SK-N-SH treated with all-trans-retinoic acid at 6 μM for 48 hours (cell line): ENCODE data around the gene MED15.

Experiments used
- ATAC-seq: fragments of 200-7000 bp; cut with Tn5 transposase; 3 replicates; pipeline ENCODE4 v1.9.1; 2020; ENCODE audit warnings: mild to moderate bottlenecking, moderate library complexity
- BACH2 ChIP-seq: fragments of 250-450 bp; sonication (Bioruptor Pico); IDR thresholded peaks from 2 replicates; pipeline ENCODE4 v1.9.0; 2021; ENCODE audit warnings: mild to moderate bottlenecking, borderline replicate concordance
- CSDC2 ChIP-seq: fragments of 250-450 bp; sonication (Bioruptor Pico); IDR thresholded peaks from 2 replicates; pipeline ENCODE4 v1.5.0; 2020; ENCODE audit warnings: mild to moderate bottlenecking, moderate library complexity
- ESRRG ChIP-seq: fragments of 250-450 bp; sonication (Bioruptor Pico); IDR thresholded peaks from 2 replicates; pipeline ENCODE4 v1.6.1; 2021; ENCODE audit warnings: mild to moderate bottlenecking
- GLIS3 ChIP-seq: fragments of 250-450 bp; sonication (Bioruptor Pico); IDR thresholded peaks from 2 replicates; pipeline ENCODE4 v1.5.0; 2020; ENCODE audit warnings: mild to moderate bottlenecking, moderate library complexity
- ISL1 ChIP-seq: fragments of 250-450 bp; sonication (Bioruptor Pico); IDR thresholded peaks from 2 replicates; pipeline ENCODE4 v2.1.2; 2022; ENCODE audit warnings: mild to moderate bottlenecking, moderate library complexity
- OSR1 ChIP-seq: fragments of 250-450 bp; sonication (Bioruptor Pico); IDR thresholded peaks from 2 replicates; pipeline ENCODE4 v1.8.0; 2022; ENCODE audit warnings: moderate library complexity, mild to moderate bottlenecking, inconsistent platforms
- PPARA ChIP-seq: fragments of 250-450 bp; sonication (Bioruptor Pico); IDR thresholded peaks from 2 replicates; pipeline ENCODE4 v1.5.0; 2020; ENCODE audit warnings: mild to moderate bottlenecking, borderline replicate concordance
- SNAI2 ChIP-seq: fragments of 250-450 bp; sonication (Bioruptor Pico); IDR thresholded peaks from 2 replicates; pipeline ENCODE4 v1.5.0; 2020; ENCODE audit warnings: mild to moderate bottlenecking, moderate library complexity
- TCF4 ChIP-seq: fragments of 250-450 bp; sonication (Bioruptor Pico); IDR thresholded peaks from 2 replicates; pipeline ENCODE4 v1.8.0; 2021; ENCODE audit warnings: mild to moderate bottlenecking, moderate library complexity, borderline replicate concordance
- TOX ChIP-seq: fragments of 250-450 bp; sonication (Bioruptor Pico); IDR thresholded peaks from 2 replicates; pipeline ENCODE4 v1.8.0; 2021; ENCODE audit warnings: mild to moderate bottlenecking, moderate library complexity, borderline replicate concordance
- ZC3H10 ChIP-seq: fragments of 250-450 bp; sonication (Bioruptor Pico); IDR thresholded peaks from 2 replicates; pipeline ENCODE4 v1.5.1; 2021; ENCODE audit warnings: mild to moderate bottlenecking, moderate library complexity
- ZFP3 ChIP-seq: fragments of 250-450 bp; sonication (Bioruptor Pico); IDR thresholded peaks from 2 replicates; pipeline ENCODE4 v1.5.0; 2020; ENCODE audit warnings: mild to moderate bottlenecking, moderate library complexity
- ZFP30 ChIP-seq: fragments of 450-650 bp; formaldehyde crosslinking; IDR thresholded peaks from 2 replicates; pipeline ENCODE4 v1.5.0; 2022; ENCODE audit warnings: mild to moderate bottlenecking, moderate library complexity
- ZNF70 ChIP-seq: fragments of 450-650 bp; formaldehyde crosslinking; IDR thresholded peaks from 2 replicates; pipeline ENCODE4 v1.5.0; 2020; ENCODE audit warnings: mild to moderate bottlenecking, moderate library complexity
- ZNF8 ChIP-seq: fragments of 450-650 bp; formaldehyde crosslinking; IDR thresholded peaks from 2 replicates; pipeline ENCODE4 v1.5.0; 2020; ENCODE audit warnings: mild to moderate bottlenecking, moderate library complexity
- TF ChIP-seq, protein P1 (sequence below): fragments of 250-450 bp; sonication (Bioruptor Pico); IDR thresholded peaks from 2 replicates; pipeline ENCODE4 v1.8.0; 2020; ENCODE audit warnings: mild to moderate bottlenecking, moderate library complexity, borderline replicate concordance
- TF ChIP-seq, protein P2 (sequence below): fragments of 250-450 bp; sonication (Bioruptor Pico); IDR thresholded peaks from 2 replicates; pipeline ENCODE4 v1.8.0; 2021; ENCODE audit warnings: low read depth, mild to moderate bottlenecking, moderate library complexity, borderline replicate concordance
- TF ChIP-seq, protein P3 (sequence below): fragments of 250-450 bp; sonication (Bioruptor Pico); IDR thresholded peaks from 2 replicates; pipeline ENCODE4 v1.5.1; 2020; ENCODE audit warnings: low read depth, mild to moderate bottlenecking, moderate library complexity
- TF ChIP-seq, protein P4 (sequence below): fragments of 250-450 bp; sonication (Bioruptor Pico); IDR thresholded peaks from 2 replicates; pipeline ENCODE4 v1.5.1; 2021; ENCODE audit warnings: mild to moderate bottlenecking, moderate library complexity

MED15 gene

DNA sequence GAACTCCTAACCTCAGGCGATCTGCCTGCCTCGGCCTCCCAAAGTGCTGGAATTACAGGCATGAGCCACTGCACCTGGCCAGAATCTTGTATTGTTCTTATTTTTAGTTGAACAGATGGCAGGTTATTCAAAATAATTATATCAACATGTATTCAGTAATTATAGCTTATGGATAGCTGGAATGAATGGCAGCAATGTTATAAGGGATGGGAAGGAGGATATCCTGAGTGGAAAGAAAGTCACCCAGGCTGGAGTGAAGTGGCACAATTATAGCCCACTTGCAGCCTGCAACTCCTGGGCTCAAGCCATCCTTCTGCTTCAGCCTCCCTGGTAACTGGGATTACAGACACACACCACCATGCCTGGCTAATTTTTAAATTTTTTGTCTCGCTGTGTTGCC, 88.1 kb downstream of the MED15 start (continued):
- TF ChIP-seq BACH2 (no peak), ZNF70 (CRISPR knock-in tag) (no peak), TOX (no peak)

DNA sequence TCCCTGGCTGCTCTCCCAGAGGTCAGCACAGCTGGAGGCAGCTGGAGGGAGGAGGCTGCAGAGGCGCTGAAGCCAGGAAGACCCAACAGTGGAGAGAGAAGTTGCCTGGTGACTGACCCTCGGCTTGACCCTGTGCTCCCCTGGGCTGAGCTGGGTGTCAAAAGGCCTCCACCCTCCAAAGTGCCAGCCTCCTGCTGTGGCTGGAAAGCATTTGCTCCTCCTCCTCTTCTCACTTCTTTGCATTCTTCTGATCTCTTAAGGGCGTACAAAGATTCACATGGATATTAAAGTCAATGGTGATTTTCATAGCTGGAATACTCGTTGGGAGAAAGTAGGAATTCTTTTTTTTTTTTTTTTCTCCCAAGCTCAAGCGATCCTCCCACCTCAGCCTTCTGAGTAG, 91.7 kb downstream of the MED15 start:
- TF ChIP-seq, protein P1, sequence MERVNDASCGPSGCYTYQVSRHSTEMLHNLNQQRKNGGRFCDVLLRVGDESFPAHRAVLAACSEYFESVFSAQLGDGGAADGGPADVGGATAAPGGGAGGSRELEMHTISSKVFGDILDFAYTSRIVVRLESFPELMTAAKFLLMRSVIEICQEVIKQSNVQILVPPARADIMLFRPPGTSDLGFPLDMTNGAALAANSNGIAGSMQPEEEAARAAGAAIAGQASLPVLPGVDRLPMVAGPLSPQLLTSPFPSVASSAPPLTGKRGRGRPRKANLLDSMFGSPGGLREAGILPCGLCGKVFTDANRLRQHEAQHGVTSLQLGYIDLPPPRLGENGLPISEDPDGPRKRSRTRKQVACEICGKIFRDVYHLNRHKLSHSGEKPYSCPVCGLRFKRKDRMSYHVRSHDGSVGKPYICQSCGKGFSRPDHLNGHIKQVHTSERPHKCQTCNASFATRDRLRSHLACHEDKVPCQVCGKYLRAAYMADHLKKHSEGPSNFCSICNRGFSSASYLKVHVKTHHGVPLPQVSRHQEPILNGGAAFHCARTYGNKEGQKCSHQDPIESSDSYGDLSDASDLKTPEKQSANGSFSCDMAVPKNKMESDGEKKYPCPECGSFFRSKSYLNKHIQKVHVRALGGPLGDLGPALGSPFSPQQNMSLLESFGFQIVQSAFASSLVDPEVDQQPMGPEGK (CRISPR knock-in tag), result no peak
- TF ChIP-seq TOX (no peak), ESRRG (CRISPR knock-in tag) (no peak), ZC3H10 (no peak), ZNF70 (CRISPR knock-in tag) (no peak), ISL1 (CRISPR knock-in tag) (no peak), GLIS3 (no peak)
- TF ChIP-seq, protein P2, sequence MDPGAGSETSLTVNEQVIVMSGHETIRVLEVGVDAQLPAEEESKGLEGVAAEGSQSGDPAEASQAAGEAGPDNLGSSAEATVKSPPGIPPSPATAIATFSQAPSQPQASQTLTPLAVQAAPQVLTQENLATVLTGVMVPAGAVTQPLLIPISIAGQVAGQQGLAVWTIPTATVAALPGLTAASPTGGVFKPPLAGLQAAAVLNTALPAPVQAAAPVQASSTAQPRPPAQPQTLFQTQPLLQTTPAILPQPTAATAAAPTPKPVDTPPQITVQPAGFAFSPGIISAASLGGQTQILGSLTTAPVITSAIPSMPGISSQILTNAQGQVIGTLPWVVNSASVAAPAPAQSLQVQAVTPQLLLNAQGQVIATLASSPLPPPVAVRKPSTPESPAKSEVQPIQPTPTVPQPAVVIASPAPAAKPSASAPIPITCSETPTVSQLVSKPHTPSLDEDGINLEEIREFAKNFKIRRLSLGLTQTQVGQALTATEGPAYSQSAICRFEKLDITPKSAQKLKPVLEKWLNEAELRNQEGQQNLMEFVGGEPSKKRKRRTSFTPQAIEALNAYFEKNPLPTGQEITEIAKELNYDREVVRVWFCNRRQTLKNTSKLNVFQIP (CRISPR knock-in tag), result no peak
- ATAC-seq, result no peak

DNA sequence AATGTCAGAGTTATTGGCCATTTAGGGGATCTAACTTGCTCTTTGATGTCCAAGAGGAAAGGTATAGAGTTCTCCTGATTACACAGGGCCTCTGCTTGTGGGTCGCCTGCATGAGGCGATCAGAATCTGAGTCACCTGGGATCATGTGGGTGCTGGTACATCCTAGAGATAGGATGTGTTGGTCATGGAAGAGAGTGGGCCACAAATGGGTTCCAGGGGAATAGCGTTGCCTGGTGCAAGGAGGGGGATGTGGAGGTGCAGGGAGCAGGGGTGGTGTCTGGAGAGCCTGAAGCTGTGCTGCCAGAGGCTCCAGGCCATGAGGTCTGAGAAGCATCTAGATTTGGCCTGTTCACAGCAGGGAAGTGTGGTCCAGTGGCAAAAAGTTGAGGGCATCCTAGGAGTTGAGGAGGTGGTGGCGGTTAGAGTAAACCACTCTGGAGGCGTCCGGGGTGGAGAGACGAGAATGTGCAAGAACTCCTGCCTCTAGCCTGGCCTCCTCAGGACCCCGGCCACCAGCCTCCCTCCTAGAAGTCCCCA, 92.8 kb downstream of the MED15 start:
- no peak for ATAC-seq
- TF ChIP-seq ZC3H10 (no peak), ZFP3 (CRISPR knock-in tag) (no peak), ZNF8 (CRISPR knock-in tag) (no peak), ISL1 (CRISPR knock-in tag) (no peak), ZFP30 (CRISPR knock-in tag) (no peak), OSR1 (CRISPR knock-in tag) (no peak), ZNF70 (CRISPR knock-in tag) (no peak), TOX (no peak), SNAI2 (CRISPR knock-in tag) (no peak), TCF4 (CRISPR knock-in tag) (no peak), CSDC2 (CRISPR knock-in tag) (no peak), PPARA (CRISPR knock-in tag) (no peak)
- TF ChIP-seq, protein P1 (CRISPR knock-in tag), result no peak
- TF ChIP-seq, protein P2 (CRISPR knock-in tag), result no peak
- TF ChIP-seq, protein P3, sequence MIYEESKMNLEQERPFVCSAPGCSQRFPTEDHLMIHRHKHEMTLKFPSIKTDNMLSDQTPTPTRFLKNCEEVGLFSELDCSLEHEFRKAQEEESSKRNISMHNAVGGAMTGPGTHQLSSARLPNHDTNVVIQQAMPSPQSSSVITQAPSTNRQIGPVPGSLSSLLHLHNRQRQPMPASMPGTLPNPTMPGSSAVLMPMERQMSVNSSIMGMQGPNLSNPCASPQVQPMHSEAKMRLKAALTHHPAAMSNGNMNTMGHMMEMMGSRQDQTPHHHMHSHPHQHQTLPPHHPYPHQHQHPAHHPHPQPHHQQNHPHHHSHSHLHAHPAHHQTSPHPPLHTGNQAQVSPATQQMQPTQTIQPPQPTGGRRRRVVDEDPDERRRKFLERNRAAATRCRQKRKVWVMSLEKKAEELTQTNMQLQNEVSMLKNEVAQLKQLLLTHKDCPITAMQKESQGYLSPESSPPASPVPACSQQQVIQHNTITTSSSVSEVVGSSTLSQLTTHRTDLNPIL (CRISPR knock-in tag), result no peak

DNA sequence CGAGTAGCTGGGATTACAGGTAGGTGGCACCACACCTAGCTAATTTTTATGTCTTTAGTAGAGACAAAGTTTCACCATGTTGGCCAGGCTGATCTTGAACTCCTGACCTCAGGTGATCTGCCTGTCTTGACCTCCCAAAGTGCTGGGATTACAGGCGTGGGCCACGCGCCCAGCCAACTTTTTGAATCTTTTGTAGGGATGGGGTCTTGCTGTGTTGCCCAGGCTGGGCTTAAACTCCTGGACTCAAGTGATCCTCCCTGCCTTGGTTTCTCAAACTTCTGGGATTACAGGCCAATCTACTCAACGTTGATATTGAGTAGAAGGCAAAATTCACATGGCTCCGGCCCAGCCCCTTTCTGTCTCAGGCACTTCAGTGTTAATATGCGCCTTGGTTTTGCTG, 93.9 kb downstream of the MED15 start:
- ATAC-seq, result no peak
- TF ChIP-seq GLIS3, result no peak

DNA sequence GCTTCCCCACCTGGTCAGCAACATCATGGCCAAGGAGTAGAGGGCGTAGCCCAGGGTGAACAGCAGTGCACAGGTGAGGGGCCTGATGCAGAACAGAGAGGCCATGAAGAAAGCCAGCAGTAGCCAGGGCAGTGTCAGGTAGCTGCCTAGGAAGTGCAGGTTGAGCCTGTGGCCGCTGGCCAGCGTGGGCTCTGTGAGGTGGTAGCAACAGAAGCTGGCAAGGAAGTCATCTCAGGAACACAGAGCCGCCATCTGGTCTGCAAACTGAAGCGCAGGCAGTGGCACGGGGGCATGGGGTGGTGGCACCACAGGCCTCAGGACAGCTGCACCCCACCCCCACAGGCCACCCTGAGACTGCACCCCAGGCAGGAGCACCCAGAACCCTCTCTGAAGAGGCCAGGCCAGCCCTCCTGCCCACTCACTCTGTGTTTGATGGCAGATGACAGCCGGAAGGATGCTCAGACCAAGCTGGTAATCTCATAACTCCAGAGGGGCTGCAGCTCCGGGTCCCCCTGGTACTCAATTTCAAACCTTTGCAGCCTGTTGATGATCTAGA, 95.3 kb downstream of the MED15 start:
- ATAC-seq, result no peak
- no peak for TF ChIP-seq CSDC2 (CRISPR knock-in tag)
- no peak for TF ChIP-seq ZFP3 (CRISPR knock-in tag)
- TF ChIP-seq, protein P4, sequence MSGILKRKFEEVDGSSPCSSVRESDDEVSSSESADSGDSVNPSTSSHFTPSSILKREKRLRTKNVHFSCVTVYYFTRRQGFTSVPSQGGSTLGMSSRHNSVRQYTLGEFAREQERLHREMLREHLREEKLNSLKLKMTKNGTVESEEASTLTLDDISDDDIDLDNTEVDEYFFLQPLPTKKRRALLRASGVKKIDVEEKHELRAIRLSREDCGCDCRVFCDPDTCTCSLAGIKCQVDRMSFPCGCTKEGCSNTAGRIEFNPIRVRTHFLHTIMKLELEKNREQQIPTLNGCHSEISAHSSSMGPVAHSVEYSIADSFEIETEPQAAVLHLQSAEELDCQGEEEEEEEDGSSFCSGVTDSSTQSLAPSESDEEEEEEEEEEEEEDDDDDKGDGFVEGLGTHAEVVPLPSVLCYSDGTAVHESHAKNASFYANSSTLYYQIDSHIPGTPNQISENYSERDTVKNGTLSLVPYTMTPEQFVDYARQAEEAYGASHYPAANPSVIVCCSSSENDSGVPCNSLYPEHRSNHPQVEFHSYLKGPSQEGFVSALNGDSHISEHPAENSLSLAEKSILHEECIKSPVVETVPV (CRISPR knock-in tag), result no peak
